ENCODE measurements around the gene NOXA1. TPM values are rescaled to one million over a fixed set of nuclear protein-coding genes. Genes with fewer than 3 reads are reported as not detected.

Gene NOXA1
- total RNA-seq, 1 donor from 2014 or later: 2.1 TPM

DNA sequence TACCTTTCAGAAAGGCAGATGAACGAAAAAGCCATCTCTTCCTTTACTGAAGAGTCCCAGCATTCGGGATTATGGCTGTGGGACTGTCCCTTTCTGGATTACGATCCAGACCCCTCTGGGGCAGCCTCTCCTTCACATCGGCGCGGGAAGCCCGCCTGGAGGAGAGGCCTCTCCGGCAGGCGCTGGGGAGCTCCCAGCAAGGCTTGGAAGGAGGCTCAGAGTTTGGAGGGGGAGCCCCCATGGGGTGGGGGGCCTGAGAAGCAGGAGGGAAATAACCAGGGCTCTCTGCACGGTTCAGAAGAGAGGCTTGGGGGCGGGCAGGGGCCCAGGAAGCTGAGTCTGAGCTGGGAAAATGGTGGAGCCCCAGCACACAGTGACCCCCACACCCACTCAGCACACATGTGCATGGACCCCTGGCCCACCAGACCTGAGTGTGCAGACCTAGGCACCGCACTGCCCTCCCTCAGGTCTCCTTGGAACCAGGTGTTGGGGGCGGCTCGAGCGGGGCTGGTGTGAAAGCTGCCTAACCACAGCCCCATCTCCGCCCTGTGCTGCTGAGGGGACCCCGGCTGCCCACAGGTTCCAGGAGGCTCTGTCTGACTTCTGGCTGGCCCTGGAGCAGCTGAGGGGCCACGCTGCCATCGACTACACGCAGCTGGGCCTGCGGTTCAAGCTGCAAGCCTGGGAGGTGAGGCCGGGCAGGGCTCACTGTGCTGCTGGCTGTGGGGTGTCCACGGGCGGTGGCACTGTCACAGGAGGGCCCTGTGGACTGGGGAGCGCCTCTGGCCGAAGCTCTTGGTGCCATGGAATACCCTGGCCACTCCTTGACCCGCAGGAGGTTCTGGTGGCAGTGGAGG, 4.5 kb downstream of the NOXA1 start:
- no peak for DNase-seq (ENCODE audit: low read depth)

DNA sequence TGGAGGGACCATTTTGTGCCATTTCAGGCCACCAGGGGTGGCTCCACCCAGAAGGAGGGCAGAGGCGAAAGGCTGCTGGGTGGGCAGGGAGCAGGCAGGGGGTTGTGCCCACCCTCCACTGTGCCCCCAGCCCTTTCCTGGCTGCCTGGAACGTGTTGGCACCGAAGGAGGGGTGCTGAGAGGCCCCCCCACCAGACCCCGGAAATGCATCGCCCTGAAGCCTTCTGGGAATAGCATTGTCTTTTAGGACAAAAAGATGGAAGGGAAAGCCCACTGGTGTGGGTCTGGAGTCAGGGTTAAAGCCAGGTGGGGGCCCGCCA, 5.1 kb downstream of the NOXA1 start:
- no peak for DNase-seq (ENCODE audit: low read depth)

DNA sequence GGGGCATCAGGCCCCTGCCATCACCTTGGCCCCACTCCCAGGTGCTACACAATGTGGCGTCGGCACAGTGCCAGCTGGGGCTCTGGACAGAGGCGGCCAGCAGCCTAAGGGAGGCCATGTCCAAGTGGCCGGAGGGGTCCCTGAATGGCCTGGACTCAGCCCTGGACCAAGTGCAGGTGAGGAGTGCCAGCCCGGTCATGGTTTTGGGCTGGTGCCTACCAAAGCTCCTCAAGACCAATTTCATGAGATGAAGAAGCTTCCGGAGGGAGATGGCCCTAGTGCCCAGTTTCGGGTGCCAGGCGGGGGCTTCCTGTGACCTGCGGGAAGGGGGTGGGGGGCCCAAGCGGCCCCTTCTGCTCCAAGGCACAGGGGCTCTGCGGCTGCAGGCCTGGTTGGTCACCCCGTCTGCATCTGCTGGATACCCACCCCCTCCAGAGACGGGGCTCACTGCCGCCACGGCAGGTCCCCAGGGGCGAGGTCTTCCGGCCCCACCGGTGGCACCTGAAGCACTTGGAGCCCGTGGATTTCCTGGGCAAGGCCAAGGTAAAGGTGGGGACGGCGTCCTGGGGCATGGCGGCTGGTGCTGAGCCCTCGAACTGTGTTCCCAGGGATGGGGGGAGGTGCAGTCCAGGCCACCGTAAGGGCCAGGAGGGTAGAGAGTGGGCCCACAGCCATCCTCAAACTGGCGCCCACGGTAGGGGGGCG, 5.8 kb downstream of the NOXA1 start:
- no peak for DNase-seq (ENCODE audit: low read depth)

DNA sequence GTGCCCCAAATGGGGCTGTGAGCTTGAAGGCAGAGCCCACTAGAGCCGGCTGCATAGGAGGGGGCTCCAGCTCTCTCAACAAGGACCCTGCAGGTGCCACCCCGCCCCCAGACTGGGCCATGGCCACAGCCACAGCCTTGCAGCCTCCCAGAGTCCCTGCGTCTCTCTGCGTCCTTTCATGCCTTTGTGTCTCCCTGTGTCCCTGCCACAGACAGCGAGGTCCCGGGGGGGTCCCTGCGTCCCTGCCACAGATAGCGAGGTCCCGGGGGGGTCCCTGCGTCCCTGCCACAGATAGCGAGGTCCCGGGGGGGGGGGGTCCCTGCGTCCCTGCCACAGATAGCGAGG, 6.3 kb downstream of the NOXA1 start:
- DNase-seq (ENCODE audit: low read depth): no peak

DNA sequence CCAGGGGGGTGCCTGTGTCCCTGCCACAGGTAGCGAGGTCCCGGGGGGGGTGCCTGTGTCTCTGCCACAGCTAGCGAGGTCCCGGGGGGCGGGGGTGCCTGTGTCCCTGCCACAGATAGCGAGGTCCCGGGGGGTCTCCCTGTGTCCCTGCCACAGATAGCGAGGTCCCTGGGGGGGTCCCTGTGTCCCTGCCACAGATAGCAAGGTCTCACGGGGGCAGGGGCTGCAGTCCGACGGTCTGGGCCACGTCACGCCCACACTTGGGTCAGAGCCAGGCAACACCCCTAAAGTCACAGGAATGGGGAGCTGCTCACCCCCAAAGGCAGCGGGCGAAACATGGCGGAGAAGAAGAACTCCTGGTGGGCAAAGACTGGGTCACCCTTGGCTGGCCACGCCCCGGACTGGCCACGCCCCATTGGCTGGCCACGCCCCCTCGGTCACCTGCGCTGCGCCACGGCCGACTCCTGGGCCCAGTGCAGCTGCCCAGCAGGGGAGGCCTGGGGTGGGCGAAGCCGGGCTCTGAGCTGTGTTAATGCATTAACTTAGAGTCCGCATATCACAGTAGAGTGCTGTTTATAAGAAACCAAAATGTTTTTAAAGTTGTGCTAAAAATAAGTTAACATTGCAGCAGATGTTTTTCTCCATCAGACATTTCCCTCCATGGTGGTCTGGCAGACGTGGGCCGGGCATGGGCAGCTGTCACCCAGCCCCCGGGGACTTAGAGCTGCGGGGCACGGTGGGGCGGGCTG, 7.0 kb downstream of the NOXA1 start:
- DNase-seq (ENCODE audit: low read depth): no peak

DNA sequence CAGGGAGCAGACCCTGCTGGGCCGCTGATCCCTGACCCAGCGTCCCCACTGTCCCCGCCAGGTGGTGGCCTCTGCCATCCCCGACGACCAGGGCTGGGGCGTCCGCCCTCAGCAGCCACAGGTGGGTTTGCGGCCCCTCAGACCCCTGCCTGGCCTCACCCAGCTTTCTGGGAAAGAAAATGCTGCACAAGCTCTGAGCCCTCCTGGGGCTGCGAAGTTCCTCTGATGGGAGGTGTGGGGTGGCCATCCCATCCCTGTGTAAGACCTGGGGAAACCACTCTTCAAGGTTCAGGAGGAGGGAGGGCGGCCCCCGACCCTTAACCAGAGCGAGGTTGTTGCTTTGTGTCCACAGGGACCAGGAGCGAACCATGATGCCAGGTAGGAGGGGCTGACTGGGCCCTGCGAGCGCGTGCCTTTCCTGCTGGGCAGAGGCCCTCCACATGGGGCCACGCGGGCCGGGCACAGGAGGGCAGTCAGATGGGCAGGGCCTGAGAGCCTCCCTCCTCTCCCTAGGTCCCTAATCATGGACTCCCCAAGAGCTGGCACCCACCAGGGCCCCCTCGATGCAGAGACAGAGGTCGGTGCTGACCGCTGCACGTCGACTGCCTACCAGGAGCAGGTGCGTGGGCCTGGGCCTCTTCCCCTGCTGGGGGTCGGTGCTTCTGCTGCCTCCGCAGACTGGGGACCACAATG, 7.7 kb downstream of the NOXA1 start:
- no peak for DNase-seq (ENCODE audit: low read depth)

DNA sequence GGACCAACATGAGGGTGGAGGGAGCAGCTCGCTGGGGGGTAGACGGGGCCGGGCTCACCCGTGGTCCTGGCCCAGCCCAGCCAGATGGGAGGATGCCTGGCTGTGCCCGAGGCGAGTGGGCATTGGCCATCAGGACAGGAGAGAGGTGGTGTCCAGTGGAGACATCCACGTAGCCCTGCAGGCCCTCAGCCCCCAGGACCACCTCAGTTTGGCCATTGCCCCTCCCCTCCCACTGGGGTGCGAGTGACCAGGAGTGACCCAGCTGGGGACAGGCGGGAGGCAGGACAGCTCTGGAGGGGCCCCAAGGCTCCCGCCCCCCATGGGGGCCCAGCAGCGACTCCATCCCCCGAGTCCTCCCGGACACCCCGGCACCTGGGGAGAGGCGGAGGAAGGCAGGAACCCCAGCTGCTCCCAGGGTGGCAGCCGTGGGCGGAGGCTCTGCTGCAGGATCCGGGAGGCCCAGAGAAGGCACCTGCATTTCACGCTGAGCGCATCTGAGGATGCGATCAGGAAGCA, 8.3 kb downstream of the NOXA1 start:
- DNase-seq (ENCODE audit: low read depth): no peak

DNA sequence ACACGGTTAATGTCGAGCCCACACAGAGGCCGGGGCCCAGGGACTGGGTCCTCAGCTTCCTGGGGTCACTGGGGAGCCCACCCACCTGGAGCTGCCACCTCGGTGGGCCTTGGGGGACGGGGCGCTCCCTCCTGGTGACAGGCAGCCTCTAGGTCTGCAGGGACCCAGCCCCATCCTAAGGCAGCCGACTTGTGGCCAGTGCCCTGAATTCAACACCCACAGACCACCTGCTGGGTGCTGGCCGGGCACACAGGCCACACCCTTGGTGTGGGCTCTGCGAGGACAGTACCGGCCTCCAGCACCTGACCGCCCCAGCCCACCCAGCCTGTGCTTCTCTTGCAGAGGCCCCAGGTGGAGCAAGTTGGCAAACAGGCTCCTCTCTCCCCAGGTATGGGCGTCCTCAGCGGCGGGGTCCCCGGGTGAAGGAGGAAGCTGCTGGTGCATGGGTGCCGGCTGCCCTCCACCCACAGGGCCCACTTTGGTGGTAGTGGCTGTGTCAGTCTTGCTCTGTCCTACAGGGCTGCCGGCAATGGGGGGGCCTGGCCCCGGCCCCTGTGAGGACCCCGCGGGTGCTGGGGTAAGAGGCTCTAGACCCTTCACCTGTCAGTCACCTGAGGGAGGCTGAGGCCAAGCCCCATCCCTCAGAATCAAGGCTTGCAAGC, 9.6 kb downstream of the NOXA1 start:
- DNase-seq (ENCODE audit: low read depth): no peak

DNA sequence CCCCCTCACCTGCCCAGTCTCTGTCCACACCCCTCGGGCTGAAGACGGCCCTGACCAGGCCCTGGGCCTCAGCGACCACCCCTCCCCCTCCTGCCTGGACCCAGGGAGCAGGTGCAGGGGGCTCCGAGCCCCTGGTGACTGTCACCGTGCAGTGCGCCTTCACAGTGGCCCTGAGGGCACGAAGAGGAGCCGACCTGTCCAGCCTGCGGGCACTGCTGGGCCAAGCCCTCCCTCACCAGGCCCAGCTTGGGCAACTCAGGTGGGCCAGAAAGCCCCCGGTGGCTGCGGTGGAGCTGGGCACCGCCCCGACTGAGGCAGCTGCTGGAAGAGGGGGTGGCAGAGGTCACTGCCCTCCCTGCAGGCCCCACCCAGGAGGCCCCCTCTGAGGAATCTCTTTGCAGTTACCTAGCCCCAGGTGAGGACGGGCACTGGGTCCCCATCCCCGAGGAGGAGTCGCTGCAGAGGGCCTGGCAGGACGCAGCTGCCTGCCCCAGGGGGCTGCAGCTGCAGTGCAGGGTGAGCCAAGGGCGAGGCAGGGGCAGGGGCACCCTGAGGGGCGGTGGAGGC, 10.2 kb downstream of the NOXA1 start:
- DNase-seq (ENCODE audit: low read depth): no peak

DNA sequence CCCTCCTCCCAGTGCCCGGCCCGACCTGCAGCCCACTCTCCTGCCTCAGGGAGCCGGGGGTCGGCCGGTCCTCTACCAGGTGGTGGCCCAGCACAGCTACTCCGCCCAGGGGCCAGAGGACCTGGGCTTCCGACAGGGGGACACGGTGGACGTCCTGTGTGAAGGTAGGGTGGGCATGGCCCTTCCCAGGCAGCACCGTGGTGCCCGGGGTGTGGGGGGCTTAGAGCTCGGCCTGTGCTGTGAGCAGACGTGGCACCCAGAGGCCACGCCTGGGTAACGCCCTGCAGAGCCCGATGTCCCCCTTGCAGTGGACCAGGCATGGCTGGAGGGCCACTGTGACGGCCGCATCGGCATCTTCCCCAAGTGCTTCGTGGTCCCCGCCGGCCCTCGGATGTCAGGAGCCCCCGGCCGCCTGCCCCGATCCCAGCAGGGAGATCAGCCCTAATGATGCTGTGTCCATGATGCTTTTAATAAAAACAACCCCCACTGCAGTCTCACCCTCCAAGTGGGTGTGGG, 10.8 kb downstream of the NOXA1 start:
- no peak for DNase-seq (ENCODE audit: low read depth)

DNA sequence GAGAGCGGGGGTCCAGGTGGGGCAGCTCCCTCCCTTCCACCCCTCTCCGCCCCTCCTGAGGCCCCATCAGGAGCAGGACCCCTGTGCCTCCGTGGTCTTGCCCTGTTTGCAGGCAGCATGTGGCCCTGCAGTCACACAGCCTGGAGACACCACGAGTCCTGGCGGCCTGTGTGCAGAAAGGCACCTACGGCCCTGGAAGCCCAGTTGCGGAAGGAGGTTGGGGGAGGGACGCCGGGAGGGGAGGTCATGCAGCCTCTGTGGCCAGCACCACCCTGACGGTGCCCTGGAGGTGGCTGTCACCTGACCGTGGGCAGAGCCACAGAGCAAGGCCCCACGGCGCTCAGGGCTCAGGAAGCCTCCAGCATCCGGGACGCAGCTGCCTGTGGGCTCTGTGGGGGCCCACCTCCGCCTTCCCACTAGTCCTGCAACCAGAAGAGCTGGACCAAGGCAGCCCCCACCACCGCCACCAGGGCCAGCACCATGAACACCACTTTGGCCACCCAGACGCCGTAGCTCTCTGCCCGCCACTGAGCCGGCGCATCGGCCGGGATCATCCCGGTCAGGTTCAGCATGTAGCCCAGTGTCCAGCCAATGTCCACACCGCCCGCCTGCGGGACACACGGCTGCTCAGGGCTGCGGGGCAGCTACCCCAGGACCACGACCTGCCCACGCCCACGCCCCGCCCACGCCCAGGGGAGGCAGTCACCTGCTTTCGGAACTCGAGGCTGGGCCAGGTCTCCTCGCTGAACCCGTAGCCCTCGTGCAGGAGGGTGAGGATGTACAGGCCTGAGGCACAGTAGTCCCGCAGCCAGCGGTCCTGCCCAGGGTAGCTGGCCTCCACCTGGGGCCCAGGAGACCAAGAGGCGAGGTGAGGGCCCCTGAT, 11.5 kb downstream of the NOXA1 start:
- no peak for DNase-seq (ENCODE audit: low read depth)

DNA sequence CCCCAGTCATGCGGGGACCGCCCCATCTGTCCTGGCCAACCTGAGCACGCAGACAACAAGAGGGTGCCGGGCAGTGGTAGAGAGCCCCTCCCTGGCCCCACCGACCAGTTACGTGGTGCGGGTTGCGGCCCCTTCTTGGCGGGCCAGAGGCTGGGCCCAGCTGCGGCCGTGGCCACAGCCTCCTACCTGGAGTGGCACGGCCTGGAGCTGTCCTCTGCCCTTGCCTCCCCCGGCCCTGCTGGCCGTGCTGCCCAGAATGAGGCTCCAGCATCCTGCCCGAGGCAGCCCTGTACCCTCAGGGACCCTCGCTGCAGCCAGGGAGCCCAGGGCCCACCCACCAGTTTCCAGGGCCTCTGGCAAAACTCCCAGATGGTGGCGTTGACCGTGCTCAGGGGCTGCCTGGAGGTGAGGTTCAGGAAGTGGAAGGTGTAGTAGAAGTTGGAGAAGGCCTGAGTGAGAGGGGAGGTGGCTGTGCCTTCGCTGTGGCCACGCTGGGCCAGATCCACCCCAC, 12.2 kb downstream of the NOXA1 start:
- no peak for DNase-seq (ENCODE audit: low read depth)

DNA sequence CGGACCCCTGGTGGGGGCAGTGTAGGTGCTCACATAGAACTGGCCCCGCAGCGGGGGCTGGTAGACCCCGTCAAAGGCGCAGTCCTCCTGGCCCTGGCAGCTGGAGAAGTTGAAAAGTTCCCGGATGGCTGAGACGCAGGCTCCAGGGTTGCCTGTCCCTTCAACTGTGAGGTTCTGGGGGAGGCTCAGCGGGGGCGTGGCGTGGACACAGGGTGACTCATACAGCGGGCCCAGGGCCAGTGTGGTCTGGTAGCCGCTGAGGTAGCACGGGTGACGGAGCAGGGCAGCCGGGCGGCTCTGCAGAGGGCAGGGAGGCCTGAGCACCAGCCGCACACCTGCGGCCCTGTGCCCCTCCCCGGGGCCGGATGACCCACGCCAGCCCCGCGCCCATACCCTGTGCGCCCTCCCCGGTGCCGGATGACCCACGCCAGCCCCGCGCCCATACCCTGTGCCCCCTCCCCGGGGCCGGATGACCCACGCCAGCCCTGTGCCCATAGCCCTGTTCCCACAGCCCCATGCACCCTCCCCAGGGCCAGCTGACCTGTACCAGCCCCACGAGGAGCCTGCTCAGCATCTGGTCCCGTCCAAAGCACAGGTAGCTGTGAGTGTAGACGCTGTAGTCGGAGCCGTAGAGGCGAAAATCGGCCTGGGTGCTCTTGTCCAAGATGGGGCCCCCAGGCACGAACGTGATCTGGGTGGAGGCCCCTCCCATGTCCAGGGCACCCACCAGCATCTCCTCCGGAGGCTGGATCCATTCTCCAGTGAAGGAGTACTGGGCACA, 13.0 kb downstream of the NOXA1 start:
- peak; percentile 85 for DNase-seq (ENCODE audit: low read depth)

DNA sequence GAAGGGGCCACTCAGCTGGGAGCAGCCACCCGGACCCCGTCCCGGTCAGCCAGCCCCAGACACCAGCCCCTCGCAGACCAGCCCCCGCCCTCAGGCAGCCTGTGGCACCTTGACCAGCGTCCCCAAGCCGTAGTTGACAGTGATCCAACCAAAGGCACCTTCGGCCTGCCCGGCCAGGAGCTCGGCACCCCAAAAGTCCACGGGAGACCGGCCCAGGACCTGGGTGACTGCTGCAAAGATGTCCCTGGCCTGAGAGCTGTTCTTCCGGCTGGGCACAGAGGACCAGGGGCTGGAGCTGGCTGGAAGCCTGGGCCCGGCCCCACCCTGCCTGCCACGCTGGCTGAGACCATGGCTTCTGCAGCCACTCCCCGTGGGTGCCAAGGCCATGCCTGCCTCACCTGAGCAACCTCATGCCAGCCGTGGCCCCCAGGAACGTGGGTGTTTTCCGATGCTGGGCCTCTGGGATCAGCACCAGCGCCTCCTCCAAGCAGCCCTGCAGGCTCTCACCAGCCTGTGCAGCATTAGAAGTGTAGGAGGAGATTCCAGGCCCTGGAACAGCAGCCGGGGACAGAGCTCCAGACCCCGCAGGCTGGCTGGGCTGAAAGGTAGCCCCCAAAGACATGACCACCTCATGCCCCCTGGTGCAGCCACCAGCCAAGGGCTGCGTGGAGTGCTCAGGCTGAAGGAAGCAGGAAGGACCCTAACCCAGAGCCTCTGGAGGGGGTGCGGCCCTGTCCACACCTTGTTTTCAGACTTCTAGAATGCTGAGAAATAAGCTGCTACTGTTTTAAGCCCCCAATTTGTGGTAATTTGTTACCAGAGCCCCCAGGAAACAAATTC, 13.8 kb downstream of the NOXA1 start:
- DNase-seq (ENCODE audit: low read depth): no peak

DNA sequence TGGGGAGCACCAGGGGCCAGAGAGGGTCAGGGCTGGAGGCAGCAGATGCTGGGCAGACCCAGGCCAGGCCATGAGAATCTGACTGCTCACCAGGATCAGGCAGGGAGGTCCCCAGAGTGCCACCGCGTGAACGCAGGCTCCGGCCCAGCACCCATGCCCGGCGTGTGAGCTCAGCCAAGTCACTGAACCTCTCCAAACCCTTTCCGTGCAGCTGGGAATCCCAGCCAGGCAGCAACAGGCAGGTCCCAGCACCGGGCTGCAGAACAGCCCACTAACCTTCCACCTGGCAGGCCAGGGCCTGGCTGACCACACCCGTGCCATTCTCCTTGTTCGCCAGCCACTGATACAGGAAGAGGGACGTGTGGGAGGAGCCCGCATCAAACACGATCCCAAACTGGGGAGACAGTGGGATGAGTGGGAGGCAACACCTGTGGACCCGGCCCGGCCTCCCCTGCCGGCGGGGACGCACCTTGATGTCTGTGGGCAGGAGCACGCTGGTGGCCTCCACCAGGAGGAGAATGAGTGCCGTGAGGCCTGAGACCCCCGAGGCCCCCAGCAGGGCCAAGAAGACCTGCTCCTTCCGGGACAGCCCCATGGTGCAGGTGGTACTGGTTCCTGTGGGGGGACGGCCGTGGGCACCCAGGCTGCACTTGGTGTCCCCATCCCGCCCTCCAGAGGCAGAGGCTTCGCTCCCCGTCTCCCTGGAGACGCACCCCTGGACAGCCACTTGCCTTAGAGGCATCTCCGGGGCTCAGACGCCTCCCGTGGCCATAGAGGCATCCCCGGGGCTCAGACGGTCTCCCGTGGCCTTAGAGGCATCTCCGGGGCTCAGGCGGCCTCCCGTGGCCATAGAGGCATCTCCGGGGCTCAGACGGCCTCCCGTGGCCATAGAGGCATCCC, 14.7 kb downstream of the NOXA1 start:
- DNase-seq (ENCODE audit: low read depth): no peak

DNA sequence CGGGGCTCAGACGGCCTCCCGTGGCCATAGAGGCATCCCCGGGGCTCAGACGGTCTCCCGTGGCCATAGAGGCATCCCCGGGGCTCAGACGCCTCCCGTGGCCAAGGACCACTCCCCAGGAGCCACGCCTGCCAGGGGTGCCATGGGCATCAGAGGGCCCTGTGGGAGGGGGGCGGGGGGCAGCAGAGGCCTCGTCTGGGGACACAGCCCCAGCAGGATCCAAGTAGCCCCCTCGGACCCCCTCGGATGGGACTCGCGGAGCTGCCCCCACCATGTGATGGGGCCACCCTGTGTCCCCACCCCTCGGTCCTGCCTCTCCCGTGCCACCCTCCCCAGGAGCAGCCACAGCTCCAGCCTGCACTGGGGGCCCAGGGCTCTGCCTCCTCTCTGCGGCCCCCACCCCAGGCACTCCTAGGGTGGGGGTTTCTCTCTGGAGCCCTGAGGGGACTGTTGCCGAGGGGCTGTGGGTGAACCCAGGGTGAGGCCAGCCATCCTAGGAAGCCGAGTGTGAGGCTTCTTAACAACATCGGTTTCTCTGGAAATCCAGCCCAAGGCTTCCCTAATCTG, 15.5 kb downstream of the NOXA1 start:
- DNase-seq (ENCODE audit: low read depth): no peak
